Measurements from ENCODE around the gene TTPAL. TPM values are rescaled to one million over a fixed set of nuclear protein-coding genes. Genes with fewer than 3 reads are reported as not detected.

The TTPAL gene
- total and polyA plus RNA-seq, 8 donors, result 2.1 to 18.3 (median 4.8) TPM

GRCh38 chr20:44445742-44446710 is 29.6 kb upstream of the TTPAL start:
- Histone ChIP-seq H3K9me3 (no peaks in the 10 kb centered on the region), H3K27ac (no peak overlapping the region), H3K27me3 (peaks cover 0 to 22% (median 0%) of the 10 kb centered on the region in 3 donors), H3K36me3 (no peaks in the 10 kb centered on the region), H3K4me3 (no peak overlapping the region), H3K4me1 (peaks cover 0 to 9% (median 4%) of the 10 kb centered on the region in 4 donors)
- peak in 1 of 2 donors; percentile 20 for DNase-seq
- WGBS, 5 donors, result 63 to 74% (median 66%) methylated on average over 6 of the region's 6 CpGs
- TF ChIP-seq POLR2A (IDR thresholded peaks at IDR 0.05), result no peak
- TF ChIP-seq POLR2AphosphoS5 (IDR thresholded peaks at IDR 0.05), result no peak
- TF ChIP-seq, protein P1, sequence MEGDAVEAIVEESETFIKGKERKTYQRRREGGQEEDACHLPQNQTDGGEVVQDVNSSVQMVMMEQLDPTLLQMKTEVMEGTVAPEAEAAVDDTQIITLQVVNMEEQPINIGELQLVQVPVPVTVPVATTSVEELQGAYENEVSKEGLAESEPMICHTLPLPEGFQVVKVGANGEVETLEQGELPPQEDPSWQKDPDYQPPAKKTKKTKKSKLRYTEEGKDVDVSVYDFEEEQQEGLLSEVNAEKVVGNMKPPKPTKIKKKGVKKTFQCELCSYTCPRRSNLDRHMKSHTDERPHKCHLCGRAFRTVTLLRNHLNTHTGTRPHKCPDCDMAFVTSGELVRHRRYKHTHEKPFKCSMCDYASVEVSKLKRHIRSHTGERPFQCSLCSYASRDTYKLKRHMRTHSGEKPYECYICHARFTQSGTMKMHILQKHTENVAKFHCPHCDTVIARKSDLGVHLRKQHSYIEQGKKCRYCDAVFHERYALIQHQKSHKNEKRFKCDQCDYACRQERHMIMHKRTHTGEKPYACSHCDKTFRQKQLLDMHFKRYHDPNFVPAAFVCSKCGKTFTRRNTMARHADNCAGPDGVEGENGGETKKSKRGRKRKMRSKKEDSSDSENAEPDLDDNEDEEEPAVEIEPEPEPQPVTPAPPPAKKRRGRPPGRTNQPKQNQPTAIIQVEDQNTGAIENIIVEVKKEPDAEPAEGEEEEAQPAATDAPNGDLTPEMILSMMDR (IDR thresholded peaks at IDR 0.05), result no peak
- no peak for TF ChIP-seq EP300 (IDR thresholded peaks at IDR 0.05)
- intact Hi-C loops (cut with DNase I; ENCODE audit: low total_unique reads), result no loop called here

DNA sequence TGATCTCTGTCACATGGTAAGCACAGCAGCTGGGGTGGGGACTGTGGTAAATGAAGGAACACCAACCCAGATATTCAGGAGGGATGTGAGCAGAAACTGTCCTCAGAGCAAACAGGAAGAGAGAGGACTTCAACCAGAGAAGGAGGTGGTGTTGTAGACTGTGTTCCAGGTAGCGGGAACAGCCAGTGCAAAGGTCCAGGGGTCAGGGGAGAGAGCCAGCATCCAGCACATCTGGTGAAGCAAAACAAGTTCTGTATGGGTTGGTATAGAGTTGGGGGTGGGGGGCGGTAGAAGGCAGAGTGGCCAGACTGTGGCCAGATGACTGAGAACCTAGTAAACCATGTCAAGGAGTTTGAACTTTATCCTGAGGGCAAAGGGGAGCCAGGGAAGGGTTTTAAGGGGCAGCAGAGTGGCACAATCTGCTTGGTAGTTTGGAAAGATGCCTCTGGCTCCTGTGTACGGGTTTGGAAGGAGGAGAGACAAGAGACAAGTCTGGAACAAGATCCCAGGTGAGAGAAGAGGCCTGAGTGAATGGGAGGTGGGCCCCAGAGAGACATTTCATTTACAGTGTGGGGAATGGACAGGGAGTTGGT is 27.8 kb upstream of the TTPAL start:
- Histone ChIP-seq H3K9me3 (no peaks in the 10 kb centered on the region), H3K4me3 (no peak overlapping the region), H3K27me3 (peaks cover 0 to 3% (median 0%) of the 10 kb centered on the region in 3 donors), H3K4me1 (peaks cover 0 to 9% (median 4%) of the 10 kb centered on the region in 4 donors), H3K36me3 (no peaks in the 10 kb centered on the region), H3K27ac (no peak overlapping the region)
- WGBS, 5 donors, result 78 to 88% (median 87%) methylated on average over 3 of the region's 3 CpGs
- intact Hi-C loops (cut with DNase I; ENCODE audit: low total_unique reads), result no loop called here
- DNase-seq, result no peak
- TF ChIP-seq, protein P1 (IDR thresholded peaks at IDR 0.05), result no peak
- no peak for TF ChIP-seq POLR2A (IDR thresholded peaks at IDR 0.05)
- TF ChIP-seq POLR2AphosphoS5 (IDR thresholded peaks at IDR 0.05), result no peak
- TF ChIP-seq EP300 (IDR thresholded peaks at IDR 0.05), result no peak

DNA sequence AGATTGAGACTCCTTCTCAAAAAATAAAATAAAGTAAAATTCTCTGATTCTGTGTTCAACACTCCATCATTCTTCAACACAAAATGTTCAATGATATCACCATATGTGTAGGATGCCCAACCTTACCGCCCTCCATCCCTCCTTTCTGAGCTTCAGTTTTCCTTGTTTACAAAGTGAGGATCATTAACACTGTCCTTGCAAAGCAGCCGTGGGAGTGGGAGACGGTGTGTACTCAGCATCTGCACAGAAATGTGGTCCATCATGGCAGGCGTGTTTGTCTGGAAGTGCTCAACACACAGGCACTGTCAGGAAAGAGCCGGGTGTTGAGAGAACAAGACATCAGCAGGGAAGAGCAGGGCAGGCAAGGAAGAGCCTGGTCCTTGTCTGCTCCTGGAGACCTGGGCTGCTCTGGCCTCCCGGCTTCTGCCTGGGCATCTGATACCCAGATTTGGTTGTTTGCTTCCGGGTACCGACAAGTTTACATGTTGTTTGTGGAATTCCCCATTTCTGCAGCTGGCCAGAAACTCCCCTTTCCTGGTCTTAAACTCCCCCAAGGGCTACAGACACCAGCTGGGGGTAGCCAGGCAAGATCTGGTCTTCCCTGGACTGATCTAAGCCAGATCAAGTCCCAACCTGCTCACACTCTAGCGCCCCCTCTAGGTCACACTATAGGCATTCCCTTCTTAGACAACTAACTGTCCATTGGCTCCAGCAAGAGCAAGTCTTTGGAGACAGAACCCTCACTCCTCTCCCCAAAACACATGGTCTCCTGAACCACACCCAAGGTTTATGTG is 26.7 kb upstream of the TTPAL start:
- Histone ChIP-seq H3K4me1 (peaks cover 0 to 9% (median 4%) of the 10 kb centered on the region in 4 donors), H3K27me3 (no peaks in the 10 kb centered on the region), H3K36me3 (no peaks in the 10 kb centered on the region), H3K9me3 (no peaks in the 10 kb centered on the region), H3K4me3 (no peak overlapping the region), H3K27ac (no peak overlapping the region)
- DNase-seq, result peak in 1 of 2 donors; percentile 29
- intact Hi-C loops (cut with DNase I; ENCODE audit: low total_unique reads), result no loop called here
- TF ChIP-seq, protein P1 (IDR thresholded peaks at IDR 0.05), result no peak
- TF ChIP-seq POLR2AphosphoS5 (IDR thresholded peaks at IDR 0.05) (no peak), POLR2A (IDR thresholded peaks at IDR 0.05) (no peak), EP300 (IDR thresholded peaks at IDR 0.05) (no peak)
- WGBS, 5 donors, result 61 to 73% (median 68%) methylated on average over 9 of the region's 9 CpGs

DNA sequence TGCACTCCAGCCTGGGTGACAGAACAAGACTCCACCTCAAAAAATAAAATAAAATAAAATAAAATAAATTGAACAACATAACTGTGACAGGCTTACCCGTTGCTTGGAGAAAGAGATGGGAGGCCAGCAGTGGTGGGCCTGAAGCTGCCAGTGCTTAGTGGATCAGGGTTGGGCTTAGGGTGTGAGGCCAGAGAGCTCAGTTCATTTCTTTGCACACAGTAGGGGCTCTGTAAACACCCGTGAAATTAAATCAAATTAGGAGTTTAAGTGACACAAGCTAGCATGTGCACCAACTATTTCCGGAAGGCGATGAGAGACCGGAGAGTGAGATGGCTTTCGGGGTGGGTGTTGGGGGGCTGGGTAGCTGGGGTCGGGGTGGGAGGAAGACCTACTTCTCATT is 25.8 kb upstream of the TTPAL start:
- DNase-seq, result no peak
- WGBS, 5 donors, result 69 to 79% (median 73%) methylated on average over 7 of the region's 7 CpGs
- intact Hi-C loops (cut with DNase I; ENCODE audit: low total_unique reads), result no loop called here
- H3K36me3 ChIP-seq, result no peaks in the 10 kb centered on the region
- no peak overlapping the region for H3K27ac ChIP-seq
- no peaks in the 10 kb centered on the region for H3K27me3 ChIP-seq
- peaks cover 0 to 9% (median 4%) of the 10 kb centered on the region in 4 donors for H3K4me1 ChIP-seq
- H3K4me3 ChIP-seq, result no peak overlapping the region
- H3K9me3 ChIP-seq, result no peaks in the 10 kb centered on the region
- no peak for TF ChIP-seq EP300 (IDR thresholded peaks at IDR 0.05)
- TF ChIP-seq, protein P1 (IDR thresholded peaks at IDR 0.05), result no peak
- no peak for TF ChIP-seq POLR2AphosphoS5 (IDR thresholded peaks at IDR 0.05)
- no peak for TF ChIP-seq POLR2A (IDR thresholded peaks at IDR 0.05)
